Hepatocyte (in vitro differentiated cells): ENCODE data around the gene PUM2.

Source experiments
- EZH2 ChIP-seq: fragments of 200-600 bp; sonication (generic); IDR thresholded peaks from 2 replicates; pipeline ENCODE4 v1.6.1; 2016; ENCODE audit warnings: antibody characterized with exemption, mild to moderate bottlenecking, borderline replicate concordance
- TF ChIP-seq, protein P1 (sequence below): fragments of 200-600 bp; sonication (generic); IDR thresholded peaks from 2 replicates; pipeline ENCODE4 v1.5.1; 2016; ENCODE audit warnings: antibody characterized with exemption, mild to moderate bottlenecking; ENCODE audit not compliant: poor library complexity

DNA sequence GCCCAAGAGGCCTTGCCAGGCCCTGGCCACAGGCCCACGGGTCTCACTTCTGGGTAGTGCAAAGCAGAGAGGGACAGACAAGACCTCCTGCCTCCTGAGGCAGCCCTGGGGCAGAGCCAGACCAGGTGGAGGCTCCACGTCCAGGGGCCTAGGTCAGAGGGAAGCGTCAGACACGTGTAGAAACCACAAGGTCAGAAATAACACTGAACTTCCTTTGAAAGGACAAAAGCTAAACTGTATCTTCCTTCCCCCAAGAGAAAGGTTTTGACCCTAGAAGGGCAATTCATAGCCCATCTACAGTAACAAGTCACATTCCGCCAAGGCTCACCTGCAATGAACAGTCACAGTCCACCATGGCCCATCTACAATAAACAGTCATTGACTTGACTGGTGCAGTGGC is 143.6 kb downstream of the PUM2 start:
- TF ChIP-seq, protein P1, sequence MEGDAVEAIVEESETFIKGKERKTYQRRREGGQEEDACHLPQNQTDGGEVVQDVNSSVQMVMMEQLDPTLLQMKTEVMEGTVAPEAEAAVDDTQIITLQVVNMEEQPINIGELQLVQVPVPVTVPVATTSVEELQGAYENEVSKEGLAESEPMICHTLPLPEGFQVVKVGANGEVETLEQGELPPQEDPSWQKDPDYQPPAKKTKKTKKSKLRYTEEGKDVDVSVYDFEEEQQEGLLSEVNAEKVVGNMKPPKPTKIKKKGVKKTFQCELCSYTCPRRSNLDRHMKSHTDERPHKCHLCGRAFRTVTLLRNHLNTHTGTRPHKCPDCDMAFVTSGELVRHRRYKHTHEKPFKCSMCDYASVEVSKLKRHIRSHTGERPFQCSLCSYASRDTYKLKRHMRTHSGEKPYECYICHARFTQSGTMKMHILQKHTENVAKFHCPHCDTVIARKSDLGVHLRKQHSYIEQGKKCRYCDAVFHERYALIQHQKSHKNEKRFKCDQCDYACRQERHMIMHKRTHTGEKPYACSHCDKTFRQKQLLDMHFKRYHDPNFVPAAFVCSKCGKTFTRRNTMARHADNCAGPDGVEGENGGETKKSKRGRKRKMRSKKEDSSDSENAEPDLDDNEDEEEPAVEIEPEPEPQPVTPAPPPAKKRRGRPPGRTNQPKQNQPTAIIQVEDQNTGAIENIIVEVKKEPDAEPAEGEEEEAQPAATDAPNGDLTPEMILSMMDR: no peak
- TF ChIP-seq EZH2: no peak
